Stimulated activated CD8-positive, alpha-beta memory T cell treated with anti-CD3 and anti-CD28 coated beads, Interleukin-2, amount 100 ng/mL, for 1 hour (primary cell): ENCODE results near the gene CLECL1.
"Not testable (repeated sequence)": the region's sequence is repeated elsewhere in the genome, so short reads cannot be mapped to it uniquely, and the experiment has no call there.

ENCODE experiments used
- DNase-seq, 2 donors: peaks; one replicate each; pipeline ENCODE4 v3.0.0-alpha.2; 2020; ENCODE audit warnings: low read depth in 2 of 2

Gene CLECL1

DNA sequence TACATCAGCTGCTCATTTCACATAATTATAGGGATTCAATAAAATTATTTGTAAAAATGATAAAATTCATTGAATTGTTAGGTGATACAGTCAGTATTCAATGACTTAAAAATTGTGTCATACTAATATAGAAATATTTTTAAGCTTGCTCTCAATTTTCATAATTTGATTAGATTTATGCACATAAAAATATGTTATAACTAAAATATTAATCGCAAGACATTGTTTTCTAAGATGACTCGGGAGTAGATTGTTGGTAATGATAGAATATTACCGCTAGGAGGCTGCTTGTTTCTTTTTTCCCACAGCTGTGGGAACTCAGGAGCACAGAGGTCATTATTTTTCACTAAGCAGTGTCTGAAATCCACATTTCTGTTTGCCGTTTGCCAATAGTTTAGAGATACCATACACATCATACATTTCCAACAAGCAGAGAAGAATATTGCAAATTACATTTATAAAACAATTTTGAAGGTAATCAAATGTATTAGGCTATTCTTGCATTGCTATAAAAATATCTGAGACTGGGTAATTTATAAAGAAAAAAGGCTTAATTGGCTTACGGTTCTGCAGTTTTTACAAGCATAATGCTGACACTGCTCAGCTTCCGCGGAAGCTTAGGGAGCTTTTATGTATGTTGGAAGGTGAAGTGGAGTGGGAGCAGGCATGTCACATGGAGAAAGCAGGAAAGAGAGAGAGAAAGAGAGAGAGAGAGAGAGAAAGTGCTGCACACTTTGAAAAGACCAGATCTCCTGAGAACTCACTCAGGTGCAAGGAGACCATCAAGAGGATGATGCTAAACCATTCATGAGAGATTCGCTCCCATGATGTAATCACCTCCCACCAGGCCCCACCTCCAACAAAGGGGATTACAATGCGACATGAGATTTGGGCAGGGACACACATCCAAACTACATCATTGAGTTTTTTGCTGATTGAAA, 18.6 kb upstream of the CLECL1 start:
- peak in 1 of 2 donors; percentile 59 for DNase-seq

DNA sequence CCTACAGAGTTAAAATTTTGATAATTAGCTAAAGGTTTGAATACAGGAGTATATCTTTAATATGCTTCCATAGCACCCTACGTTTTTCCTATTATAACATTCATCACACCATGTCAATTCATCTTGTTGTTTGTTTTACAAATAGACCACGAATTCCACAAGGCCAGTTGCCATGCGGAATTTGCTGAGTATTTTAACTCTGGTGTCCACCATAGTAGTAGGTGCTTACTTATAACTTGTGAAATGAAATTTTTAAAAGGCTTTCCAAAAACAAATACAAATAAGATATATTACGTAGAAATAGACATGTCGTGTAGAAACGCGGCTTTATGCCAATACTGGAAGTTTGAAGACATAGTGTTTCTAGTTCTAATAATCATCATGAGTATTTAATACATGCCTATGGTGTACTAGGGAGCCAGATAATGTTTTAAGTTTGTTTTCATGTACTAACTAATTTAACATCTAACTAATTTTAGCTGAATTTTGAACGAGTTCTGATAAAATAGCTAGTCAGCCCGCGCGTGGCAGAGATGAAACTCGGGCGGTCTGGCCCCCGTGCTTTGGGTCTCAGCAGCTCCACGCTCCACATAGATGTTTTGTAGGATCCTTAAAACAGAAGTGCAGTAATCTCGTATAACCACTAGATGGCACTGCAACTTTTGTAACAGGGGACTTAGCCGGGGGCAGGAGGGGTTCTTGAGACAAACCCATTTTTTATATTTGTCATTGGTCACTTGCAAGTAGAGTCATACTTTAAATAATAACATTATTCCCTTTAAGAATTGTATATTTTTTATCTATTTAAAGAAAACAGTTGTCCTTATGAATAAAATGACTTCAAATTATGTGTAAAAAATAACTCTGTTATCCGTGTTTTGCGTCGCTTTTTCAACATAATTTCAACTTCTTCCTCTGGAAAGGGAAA, 17.6 kb upstream of the CLECL1 start:
- DNase-seq = no peak

DNA sequence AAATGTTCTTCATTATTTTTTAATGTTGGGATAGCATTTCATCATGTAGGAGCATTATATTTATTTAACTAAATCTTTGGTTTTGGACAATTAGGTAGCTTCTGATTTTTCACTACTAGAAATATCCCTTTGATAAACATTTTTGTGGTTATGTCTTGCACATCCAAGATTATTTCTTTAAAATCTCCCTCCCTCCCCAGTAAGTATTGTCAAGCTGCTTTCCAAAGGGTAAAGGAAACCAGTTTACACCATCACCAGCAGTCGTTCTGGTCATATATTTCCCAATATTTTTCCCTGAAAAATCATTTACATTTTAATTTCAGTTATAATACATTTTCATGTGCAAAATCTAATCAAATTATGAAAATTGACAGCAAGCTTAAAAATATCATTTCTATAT, 16.7 kb upstream of the CLECL1 start:
- DNase-seq = no peak

DNA sequence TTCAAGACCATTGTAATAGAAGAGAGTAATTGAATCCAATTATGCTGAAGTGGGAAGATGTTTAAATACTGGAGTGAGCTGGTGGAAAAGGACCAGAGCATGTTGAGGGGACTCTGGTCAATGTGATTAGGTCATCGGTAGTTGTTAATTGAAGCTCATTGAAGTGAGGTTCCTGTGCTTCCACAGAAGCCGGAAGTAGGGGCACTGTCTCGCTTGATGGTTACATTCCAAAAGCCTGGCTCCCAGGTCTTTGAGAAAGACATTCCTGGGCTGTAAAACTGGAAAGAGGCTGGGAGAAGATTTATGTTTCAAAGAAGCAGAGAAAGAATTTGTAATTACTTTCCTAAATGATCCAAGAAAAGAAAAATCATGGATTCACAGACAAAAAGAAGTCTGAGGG, 12.3 kb upstream of the CLECL1 start:
- no peak for DNase-seq

DNA sequence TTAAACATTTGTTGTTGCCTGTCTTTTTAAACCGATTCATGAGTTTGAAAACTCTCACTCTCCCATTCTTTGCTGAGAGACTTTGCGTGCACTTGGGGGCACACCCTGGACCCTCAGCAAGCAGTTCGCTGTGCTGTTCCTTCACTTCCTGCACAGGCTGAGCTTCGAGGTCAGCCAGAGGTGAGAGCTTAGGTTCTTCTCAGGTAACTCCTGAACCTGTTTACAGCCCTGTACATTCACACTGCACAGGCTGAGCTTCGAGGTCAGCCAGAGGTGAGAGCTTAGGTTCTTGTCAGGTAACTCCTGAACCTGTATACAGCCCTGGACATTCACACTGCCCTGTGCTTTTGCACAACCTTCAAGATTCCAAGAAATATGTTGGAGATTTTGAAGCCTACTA, 9.8 kb upstream of the CLECL1 start:
- no peak for DNase-seq

DNA sequence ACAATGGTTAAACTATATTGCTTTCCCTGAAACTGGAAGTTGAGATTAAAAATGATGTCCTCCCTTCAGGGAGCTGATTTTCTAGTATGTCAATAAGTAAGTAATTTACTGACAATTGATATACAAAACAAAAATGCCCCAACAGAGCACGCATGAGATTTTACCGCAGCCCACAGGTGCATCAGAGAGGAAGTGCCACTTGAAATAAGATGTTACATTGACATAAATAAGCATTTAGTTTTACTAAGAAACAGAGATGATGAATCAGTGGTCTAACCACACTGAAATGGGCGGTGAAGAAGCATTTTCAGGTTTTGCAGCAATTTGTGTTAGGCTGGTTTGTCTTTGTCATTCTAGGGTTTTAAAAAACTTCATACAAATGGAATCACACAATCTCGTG, 8.8 kb upstream of the CLECL1 start:
- peak in 1 of 2 donors; percentile 47 for DNase-seq

DNA sequence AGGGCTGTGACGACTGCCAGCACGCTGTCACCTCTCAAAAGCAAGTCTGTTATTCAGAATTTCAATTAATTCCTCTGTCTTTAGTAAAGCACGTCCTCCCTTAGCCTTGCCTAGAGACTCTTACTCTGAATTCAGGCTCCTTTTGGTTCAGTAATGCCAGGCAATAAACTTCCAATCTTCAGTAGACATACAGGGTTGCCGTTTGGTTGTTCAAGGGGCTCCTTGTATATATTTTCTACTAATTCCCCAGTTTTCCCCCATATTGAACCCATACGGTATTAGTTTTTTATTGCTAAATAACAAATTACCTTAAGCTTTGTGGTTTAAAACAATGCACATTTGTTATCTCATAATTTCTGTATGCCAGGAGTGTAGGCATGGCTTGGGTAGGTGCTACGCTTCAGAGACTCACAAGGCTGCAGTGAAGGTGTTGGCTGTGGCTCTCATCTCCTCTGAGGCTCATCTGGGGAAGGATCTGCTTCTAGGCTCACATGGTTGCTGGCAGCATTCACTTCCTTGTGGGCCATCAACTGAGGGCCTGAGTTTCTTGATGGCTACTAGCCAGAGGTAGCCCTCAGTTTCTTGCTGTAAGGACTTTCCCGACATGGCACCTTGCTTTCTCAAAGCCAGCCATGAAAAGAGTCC, 7.3 kb upstream of the CLECL1 start:
- no peak for DNase-seq

DNA sequence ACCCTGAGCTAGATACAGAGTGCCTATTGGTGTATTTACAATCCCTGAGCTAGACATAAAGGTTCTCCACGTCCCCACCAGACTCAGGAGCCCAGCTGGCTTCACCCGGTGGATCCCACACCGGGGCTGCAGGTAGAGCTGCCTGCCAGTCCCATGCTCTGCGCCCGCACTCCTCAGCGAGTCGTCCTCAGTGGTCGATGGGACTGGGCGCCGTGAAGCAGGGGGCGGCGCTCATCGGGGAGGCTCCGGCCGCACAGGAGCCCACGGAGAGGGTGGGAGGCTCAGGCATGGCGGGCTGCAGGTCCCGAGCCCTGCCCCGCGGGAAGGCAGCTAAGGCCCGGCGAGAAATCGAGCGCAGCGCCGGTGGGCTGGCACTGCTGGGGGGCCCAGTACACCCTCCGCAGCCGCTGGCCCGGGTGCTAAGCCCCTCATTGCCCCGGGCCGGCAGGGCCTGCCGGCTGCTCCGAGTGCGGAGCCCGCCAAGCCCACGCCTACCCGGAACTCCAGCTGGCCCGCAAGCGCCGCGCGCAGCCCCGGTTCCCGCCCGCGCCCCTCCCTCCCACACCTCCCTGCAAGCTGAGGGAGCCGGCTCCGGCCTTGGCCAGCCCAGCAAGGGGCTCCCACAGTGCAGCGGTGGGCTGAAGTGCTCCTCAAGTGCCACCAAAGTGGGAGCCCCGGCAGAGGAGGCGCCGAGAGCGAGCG, 6.7 kb upstream of the CLECL1 start:
- DNase-seq = not testable (repeated sequence)

DNA sequence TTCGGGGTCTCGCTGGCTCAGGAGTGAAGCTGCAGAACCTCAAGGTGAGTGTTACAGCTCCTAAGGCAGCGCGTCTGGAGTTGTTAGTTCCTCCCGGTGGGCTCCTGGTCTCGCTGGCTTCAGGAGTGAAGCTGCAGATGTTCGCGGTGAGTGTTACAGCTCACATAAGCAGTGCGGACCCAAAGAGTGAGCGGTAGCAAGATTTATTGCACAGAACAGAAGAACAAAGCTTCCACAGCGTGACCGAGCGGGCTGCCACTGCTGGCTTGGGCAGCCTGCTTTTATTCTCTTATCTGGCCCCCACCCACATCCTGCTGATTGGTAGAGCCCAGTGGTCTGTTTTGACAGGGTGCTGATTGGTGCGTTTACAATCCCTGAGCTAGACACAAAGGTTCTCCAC, 6.0 kb upstream of the CLECL1 start:
- not testable (repeated sequence) for DNase-seq

DNA sequence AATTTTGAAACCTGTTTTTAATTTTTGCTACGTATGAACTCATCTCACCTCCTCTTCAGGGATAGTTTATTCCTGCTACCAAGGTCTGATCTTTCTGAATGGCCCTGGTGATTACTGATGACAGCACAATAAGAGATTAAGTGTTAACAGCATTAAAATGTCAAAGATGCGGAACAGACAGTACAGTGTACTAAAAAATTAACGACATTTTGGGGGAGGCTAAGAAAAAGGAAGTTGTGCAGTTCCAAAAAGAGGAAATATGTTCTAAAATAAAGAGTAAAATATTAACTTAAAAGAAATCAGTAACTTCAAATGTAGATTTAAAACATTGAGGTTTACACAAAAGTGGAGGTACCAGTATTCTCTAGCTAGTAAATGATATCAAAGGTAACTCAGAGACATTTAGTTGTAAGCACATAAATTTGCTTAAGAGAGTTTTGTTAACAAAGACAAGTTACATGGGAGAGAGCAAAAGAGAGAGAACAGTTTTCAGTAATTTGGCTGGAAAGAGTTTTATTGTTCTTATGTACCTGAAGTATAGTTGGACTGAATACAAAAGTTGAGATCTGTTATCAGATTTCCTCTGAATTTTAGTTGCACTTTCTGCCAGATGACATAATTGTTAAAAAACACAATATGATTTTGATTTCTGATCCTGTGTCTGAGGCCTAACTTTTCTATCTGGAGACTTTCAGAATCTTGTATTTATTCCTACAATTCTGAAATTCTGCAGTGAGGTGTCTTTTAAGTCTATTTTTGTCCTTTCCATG, 4.2 kb upstream of the CLECL1 start:
- DNase-seq = no peak

DNA sequence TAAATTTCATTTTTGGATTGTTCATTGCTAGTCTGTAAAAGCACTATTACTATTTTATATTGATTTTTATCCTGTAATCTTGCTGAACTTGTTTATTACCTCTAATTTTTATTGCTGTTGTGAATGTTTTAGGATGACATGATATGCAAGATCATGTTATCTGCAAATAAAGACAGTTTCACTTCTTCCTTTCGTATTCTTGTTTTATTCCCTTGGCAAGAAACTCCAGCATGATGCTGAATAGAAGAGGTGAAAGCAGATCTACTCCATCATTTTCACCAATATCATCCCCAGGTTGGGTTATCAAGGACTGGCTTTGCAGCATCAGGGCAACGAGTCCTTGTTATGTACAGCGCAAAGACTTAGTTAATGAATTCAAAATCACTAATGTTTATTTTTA, 2.7 kb upstream of the CLECL1 start:
- DNase-seq = no peak

DNA sequence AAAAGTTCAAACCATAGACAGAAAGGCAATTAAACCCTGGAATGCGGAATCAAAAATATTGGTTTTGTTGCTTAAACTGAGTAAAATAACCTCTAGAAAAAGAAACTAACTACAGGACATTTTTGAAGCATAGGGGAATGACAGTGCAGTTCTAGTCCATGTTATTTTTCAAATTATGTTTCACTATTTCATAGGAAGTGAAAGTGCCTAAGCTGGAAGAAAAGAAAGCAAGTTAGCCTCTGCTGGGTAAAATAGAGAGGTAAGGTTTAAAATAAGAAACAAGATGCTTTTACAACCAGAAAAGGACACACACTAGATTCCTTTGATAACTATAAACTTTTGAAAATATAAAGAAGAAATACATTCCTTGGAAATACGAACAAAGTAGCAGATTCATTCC, 1.1 kb downstream of the CLECL1 start:
- no peak for DNase-seq

DNA sequence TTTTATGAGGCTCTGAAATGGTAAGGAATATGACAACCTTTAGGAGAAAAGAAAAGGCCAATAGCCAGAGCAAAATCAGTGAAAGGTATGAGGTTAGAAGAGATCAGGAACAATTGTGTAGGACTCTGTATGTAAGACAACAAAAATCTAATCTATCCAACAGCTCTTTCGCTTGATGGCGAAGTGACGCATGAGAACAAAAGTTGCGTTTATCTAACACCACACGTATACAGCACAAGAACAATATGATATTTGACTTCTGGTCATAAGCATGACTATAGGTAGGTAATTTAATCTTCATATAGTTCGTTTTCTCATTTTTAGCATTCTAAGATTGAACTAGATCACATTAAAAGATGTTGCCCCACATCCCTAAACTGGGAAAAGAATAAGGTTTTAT, 1.5 kb downstream of the CLECL1 start:
- no peak for DNase-seq

DNA sequence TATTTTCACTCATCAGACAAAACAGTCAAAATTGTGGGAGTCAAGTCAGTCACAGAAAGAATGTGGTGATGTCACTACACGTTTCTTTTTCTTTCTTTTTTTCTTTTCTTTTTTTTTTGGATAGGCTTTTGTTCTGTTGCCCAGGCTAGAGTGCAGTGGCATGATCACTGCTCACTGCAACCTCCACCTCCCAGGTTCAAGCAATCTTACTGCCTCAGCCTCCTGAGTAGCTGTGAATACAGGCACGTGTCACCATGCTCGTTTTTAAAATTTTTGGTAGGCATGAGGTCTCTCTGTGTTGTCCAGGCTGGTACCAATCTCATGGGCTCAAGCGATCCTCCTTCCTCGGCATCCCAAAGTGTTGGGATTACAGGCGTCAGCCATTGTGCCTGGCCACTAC, 2.3 kb downstream of the CLECL1 start:
- no peak for DNase-seq

DNA sequence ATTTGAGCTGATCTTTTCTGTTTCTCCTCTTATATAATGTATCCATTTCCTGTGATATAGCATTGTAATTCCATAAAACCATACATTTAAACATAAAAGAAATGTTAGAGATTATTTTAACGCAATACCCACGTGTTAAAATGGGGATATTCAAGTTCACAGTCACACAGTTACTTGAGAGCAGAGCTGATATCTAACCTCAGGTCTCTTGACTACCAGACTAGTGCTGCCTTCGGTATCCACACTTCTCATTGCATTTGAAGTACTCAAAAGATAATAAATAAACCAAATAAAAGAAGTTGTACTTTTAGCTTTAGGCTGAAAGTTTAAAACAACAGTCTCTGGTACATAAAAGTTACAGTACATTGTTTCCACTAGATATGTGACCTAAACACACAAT, 2.9 kb downstream of the CLECL1 start:
- no peak for DNase-seq

DNA sequence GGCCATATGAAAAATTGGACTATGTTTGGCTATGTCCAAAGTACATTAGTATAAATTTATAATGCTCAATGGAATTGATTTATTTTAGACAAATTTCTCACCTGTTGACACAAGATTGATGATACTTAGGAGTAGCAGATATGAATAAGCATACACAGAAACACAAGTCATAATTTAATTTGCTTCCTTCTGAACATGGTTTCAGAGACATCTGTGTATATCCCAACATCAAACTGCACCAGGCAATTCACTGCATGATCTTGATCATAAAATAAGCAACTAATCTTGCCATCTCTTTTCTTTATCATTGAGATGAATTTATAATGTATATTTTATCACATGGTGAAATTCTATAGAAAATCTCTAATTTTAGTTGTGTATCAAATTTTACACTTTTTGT, 3.8 kb downstream of the CLECL1 start:
- DNase-seq = no peak

DNA sequence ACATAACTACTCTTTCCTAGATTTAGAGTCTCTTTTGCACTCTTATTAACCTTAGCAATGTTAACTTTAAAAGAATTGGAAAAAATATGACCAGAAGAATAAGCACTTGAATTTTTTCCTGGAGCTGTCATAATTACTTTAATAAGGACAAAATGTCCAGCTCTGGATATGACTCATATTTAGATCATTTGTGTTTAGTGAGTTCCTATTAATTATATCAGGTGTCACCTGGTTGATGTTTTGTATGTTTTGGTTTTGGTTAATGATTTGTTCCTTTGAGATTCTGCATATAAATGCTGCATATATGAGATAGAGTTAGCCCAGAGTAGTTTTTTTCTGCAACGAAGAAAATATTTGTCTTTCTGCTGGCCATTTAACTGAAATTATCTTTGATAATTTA, 5.1 kb downstream of the CLECL1 start:
- no peak for DNase-seq

DNA sequence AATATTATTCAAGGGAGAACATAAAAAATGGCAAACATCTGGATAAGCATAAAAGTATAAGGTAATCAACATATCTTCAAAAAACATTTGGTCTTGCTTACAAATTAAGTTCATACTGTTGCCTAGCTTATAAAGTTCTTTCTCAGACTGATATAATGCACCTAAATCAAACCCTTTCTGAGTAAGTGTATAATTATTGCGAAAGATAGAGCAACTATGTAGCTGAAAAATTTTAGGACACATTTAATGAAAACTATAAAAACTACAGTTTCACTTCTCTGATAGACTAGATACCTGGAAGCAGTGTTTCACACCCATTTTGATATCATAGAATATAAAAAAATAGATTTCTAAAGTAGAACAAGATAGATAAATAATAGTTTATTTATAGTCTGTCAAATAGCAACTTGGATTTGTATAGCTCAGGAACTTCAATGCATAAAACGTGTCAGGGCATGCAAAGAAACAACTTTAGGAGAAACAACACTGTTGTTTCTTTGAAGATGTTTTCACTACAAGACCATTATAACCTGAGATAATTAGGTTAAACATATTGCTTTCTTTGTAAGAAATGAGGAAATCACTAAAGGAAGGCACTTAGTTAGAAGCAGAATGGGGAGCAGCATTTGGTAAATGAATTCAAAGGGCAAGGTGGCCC, 7.6 kb downstream of the CLECL1 start:
- no peak for DNase-seq

DNA sequence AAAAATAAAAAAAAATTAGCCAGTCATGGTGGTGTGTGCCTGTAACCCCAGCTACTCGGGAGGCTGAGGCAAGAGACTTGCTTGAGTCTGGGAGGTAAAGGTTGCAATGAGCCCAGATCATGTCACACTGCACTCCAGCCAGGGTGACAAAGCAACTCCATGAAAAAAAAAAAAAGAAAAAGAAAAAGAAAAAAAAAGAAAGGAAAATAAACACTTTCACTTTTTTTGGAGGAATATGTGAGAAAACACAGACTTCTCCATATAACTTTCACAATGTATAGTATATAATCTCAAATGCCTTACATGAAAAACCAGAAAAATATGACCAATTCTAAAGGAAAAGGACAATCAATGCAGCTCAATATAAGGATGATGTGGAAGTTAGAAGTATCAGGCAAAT, 8.9 kb downstream of the CLECL1 start:
- no peak for DNase-seq

DNA sequence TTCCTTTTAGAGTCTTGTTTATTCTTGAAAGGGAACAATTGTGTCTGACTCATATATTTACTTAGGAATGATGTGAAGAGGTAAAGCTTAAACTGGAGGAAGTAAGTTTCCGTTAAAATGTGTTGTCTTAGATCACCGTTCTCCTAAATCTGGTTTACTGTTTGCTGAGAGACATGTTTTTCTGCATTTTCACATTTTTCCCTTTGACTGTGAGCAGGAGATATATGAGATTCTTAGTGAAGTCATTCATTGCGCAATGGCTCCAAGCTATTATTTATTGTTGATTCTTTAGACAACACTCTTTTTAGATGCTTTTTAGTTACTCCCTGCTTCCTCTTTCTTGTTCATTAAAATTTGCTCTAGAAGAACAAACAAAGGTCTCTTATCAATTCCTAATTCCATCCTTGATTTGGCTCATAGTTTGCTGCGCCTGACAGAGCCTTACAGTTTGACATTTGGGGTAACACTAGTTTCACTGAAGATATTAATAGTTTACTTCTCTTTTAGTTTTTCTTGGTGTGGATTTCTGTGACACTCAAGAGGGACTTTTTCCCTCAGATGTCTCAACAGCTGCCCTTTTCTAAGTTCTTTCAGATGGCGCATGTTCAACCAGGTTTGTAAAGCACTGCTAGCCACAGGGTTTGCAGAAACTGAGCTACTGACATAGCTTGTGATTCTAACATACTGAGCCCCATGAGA, 11.4 kb downstream of the CLECL1 start:
- DNase-seq = no peak
